Right lobe of liver (tissue), 4 donors: ENCODE measurements around the gene ZFPM1.

Source experiments
- POLR2A ChIP-seq: fragments of 450-650 bp; IDR thresholded peaks from one replicate; pipeline ENCODE4 v1.6.1; 2017; ENCODE audit warnings: antibody characterized with exemption, mild to moderate bottlenecking
- TF ChIP-seq, protein P1 (sequence below), 4 donors: fragments of 200-600 bp in 3 of 4; fragments of 450-650 bp in 1 of 4; IDR thresholded peaks; one replicate each; pipeline versions ENCODE4 v1.5.1 to v1.8.0; 2016 to 2022; ENCODE audit warnings: antibody characterized with exemption in 4 of 4, mild to moderate bottlenecking in 2 of 4
- donor health status: DM: no; HTN: no; CAD: no.
- donor health status: DM: no; HTN: no; CAD: no.
- donor health status: DM: no; HTN: yes; CAD: no.

DNA sequence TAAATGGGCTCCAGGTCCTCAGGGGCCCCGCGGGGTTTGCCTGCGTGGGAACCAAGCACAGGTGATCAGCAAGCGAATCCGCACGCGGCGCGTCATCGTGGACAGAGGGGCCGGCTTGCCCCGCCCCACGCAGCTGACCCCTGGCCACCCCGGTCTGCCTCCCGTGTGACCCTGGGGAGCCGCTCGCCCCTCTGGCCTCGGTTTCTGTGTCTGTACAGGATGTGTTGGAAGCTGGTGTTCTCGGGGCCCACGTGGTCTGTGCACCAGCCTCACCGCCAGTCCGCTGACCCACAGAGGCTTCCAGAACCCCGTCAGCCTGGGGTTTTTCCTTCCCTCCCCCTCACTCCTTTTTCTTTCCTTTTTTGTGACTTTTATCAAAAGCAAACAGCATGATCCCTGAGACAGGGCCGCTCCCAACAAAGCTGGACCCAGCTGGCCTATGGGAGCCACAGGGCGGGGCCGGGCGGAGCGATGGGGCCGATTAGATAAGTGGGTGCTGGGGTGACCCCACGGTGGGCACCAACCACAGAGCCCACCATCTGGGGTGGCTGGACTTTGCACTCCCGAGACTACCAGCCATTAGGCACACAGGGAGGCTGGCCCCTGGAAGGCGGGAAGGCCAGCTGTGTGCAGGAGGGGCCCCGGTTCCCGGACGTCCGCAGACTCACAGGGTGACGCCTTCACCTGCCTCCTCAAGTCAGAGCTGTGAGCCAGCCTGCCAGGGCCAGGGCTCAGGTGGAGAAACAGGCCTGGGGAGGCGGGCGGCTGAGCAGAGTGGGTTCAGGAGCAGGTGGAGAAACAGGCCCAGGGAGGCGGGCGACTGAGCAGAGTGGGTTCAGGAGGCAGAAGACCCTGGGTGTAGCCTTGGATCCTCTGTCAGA, 56.0 kb downstream of the ZFPM1 start:
- no peak for TF ChIP-seq POLR2A
- TF ChIP-seq, protein P1, sequence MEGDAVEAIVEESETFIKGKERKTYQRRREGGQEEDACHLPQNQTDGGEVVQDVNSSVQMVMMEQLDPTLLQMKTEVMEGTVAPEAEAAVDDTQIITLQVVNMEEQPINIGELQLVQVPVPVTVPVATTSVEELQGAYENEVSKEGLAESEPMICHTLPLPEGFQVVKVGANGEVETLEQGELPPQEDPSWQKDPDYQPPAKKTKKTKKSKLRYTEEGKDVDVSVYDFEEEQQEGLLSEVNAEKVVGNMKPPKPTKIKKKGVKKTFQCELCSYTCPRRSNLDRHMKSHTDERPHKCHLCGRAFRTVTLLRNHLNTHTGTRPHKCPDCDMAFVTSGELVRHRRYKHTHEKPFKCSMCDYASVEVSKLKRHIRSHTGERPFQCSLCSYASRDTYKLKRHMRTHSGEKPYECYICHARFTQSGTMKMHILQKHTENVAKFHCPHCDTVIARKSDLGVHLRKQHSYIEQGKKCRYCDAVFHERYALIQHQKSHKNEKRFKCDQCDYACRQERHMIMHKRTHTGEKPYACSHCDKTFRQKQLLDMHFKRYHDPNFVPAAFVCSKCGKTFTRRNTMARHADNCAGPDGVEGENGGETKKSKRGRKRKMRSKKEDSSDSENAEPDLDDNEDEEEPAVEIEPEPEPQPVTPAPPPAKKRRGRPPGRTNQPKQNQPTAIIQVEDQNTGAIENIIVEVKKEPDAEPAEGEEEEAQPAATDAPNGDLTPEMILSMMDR (IDR thresholded peaks at IDR 0.05) = no peak
